H1 (cell line): ENCODE results near the gene MZT2A. TPM values are rescaled to one million over a fixed set of nuclear protein-coding genes. Genes with fewer than 3 reads are reported as not detected.
"Not testable (repeated sequence)": the region's sequence is repeated elsewhere in the genome, so short reads cannot be mapped to it uniquely, and the experiment has no call there.

Source experiments
- CTCF ChIA-PET: fragments of 300-600 bp; sonication (Branson Sonifier 250); formaldehyde crosslinking; loops from one replicate; lab custom pipeline; 2021; ENCODE audit not compliant: partially characterized antibody; lab: Charles Lee
- POLR2A ChIA-PET: fragments of 300-600 bp; sonication (Branson Sonifier 250); formaldehyde crosslinking; loops from one replicate; lab custom pipeline; 2021; ENCODE audit warnings: inconsistent platforms; ENCODE audit not compliant: partially characterized antibody; lab: Charles Lee
- DNase-seq, 2 experiments: peaks; one replicate each; pipeline versions ENCODE4 v3.0.0 to v3.0.0-alpha.2; 2010 to 2022; ENCODE audit warnings: low spot score in 2 of 2, low read depth in 1 of 2, mixed read lengths in 1 of 2
- FAIRE-seq: peaks from 2 replicates; lab custom pipeline; 2011; peaks lifted over from hg19 to GRCh38; lab: Jason Lieb, UNC
- H2AFZ ChIP-seq: 2 replicates; pipeline ENCODE4 v1.8.1; 2012; ENCODE audit warnings: low read length, inconsistent platforms
- H2AK5ac ChIP-seq: 2 replicates; pipeline ENCODE4 v1.6.1; 2013; ENCODE audit warnings: low read depth, low read length
- H2BK120ac ChIP-seq: replicated peaks from 2 replicates; pipeline ENCODE3; 2013; ENCODE audit warnings: low read depth, low read length, inconsistent platforms
- H2BK12ac ChIP-seq: 2 replicates; pipeline ENCODE4 v1.6.1; 2013; ENCODE audit warnings: low read depth, low read length
- H2BK15ac ChIP-seq: 2 replicates; pipeline ENCODE4 v1.6.1; 2013; ENCODE audit warnings: low read length
- H2BK20ac ChIP-seq: 2 replicates; pipeline ENCODE4 v1.6.1; 2013; ENCODE audit warnings: low read length
- H2BK5ac ChIP-seq: 2 replicates; pipeline ENCODE4 v1.6.1; 2013; ENCODE audit warnings: low read depth, low read length
- H3K14ac ChIP-seq: 2 replicates; pipeline ENCODE4 v1.6.1; 2013; ENCODE audit warnings: inconsistent platforms; ENCODE audit not compliant: insufficient read length
- H3K18ac ChIP-seq: 2 replicates; pipeline ENCODE4 v1.6.1; 2013; ENCODE audit warnings: low read length; ENCODE audit errors: extremely low read depth
- H3K23ac ChIP-seq: 2 replicates; pipeline ENCODE4 v1.6.1; 2013; ENCODE audit warnings: inconsistent platforms; ENCODE audit not compliant: insufficient read length
- H3K23me2 ChIP-seq: 2 replicates; pipeline ENCODE4 v1.6.1; 2013; ENCODE audit warnings: low read depth, low read length
- H3K27ac ChIP-seq: 2 replicates; pipeline ENCODE4 v1.6.1; 2011; ENCODE audit warnings: low read depth, low read length, inconsistent platforms
- H3K27me3 ChIP-seq, 4 experiments: replicated peaks in 1 of 4; 1 replicate in 1 of 4; 2 replicates in 3 of 4; pipeline versions ENCODE4 v1.6.1 to v1.8.1; 2011 to 2013; ENCODE audit warnings: low read length in 3 of 4, mild to moderate bottlenecking in 3 of 4, inconsistent platforms in 2 of 4, mixed read lengths in 2 of 4, moderate library complexity in 1 of 4; ENCODE audit not compliant: control insufficient read depth in 3 of 4, insufficient read depth in 3 of 4; ENCODE audit errors: extremely low read depth in 1 of 4
- H3K36me3 ChIP-seq, 4 experiments: 2 replicates each; pipeline versions ENCODE4 v1.6.1 to v1.8.1; 2011 to 2013; ENCODE audit warnings: mild to moderate bottlenecking in 4 of 4, low read length in 3 of 4, moderate library complexity in 2 of 4, control low read depth in 1 of 4, inconsistent platforms in 1 of 4; ENCODE audit not compliant: insufficient read depth in 4 of 4, control insufficient read depth in 2 of 4
- H3K4ac ChIP-seq: replicated peaks from 2 replicates; pipeline ENCODE3; 2013; ENCODE audit warnings: low read length, low read depth, mixed read lengths, inconsistent platforms; ENCODE audit not compliant: insufficient read length
- H3K4me1 ChIP-seq, 4 experiments: replicated peaks in 1 of 4; 1 replicate in 1 of 4; 2 replicates in 3 of 4; pipeline versions ENCODE4 v1.6.1 to v1.8.1; 2011 to 2013; ENCODE audit warnings: low read length in 3 of 4, inconsistent platforms in 2 of 4, mixed read lengths in 1 of 4; ENCODE audit not compliant: insufficient read depth in 4 of 4, control insufficient read depth in 3 of 4
- H3K4me2 ChIP-seq, 2 experiments: 2 replicates each; pipeline versions ENCODE4 v1.6.1 to v1.8.1; 2011 to 2013; ENCODE audit warnings: low read depth in 2 of 2, low read length in 2 of 2, control low read depth in 1 of 2, inconsistent platforms in 1 of 2, mild to moderate bottlenecking in 1 of 2; ENCODE audit not compliant: insufficient read depth in 1 of 2
- H3K4me3 ChIP-seq, 4 experiments: fragments of 200-600, 300-600 bp in 1 of 4; sonication (generic), shearing (Covaris generic), sonication (Bioruptor Twin) in 1 of 4; 2 replicates each; pipeline versions ENCODE4 v1.5.1 to v1.8.1; 2011 to 2016; ENCODE audit warnings: low read length in 4 of 4, low read depth in 3 of 4, control low read depth in 2 of 4, inconsistent platforms in 2 of 4, mild to moderate bottlenecking in 2 of 4, mixed read lengths in 1 of 4, moderate library complexity in 1 of 4; ENCODE audit not compliant: insufficient read depth in 2 of 4; ENCODE audit errors: extremely low read depth in 1 of 4
- H3K56ac ChIP-seq: replicated peaks from 2 replicates; pipeline ENCODE3; 2013; ENCODE audit warnings: low read depth, mild to moderate bottlenecking, mixed read lengths, low read length, inconsistent platforms; ENCODE audit not compliant: insufficient read length
- H3K79me1 ChIP-seq: 2 replicates; pipeline ENCODE4 v1.6.1; 2013; ENCODE audit warnings: low read depth, low read length, control low read depth
- H3K79me2 ChIP-seq, 2 experiments: 2 replicates each; pipeline versions ENCODE4 v1.6.1 to v1.8.1; 2012 to 2013; ENCODE audit warnings: low read length in 2 of 2, mild to moderate bottlenecking in 2 of 2, inconsistent platforms in 1 of 2; ENCODE audit not compliant: insufficient read depth in 2 of 2, control insufficient read depth in 1 of 2
- H3K9ac ChIP-seq, 4 experiments: replicated peaks in 1 of 4; 1 replicate in 1 of 4; 2 replicates in 3 of 4; pipeline versions ENCODE4 v1.6.1 to v1.8.1; 2011 to 2013; ENCODE audit warnings: low read depth in 3 of 4, low read length in 3 of 4, control low read depth in 2 of 4, mild to moderate bottlenecking in 2 of 4, moderate library complexity in 2 of 4, inconsistent platforms in 1 of 4; ENCODE audit errors: extremely low read depth in 1 of 4
- H3K9me3 ChIP-seq, 2 experiments: 2 replicates each; pipeline versions ENCODE4 v1.6.1 to v1.8.1; 2012 to 2013; ENCODE audit warnings: mild to moderate bottlenecking in 2 of 2, moderate library complexity in 2 of 2, control low read depth in 1 of 2, inconsistent platforms in 1 of 2, low read depth in 1 of 2, low read length in 1 of 2, mixed read lengths in 1 of 2; ENCODE audit not compliant: insufficient read depth in 2 of 2
- H4K20me1 ChIP-seq, 2 experiments: replicated peaks in 1 of 2; 2 replicates each; pipeline versions ENCODE3 to v1.8.1; 2011 to 2013; ENCODE audit warnings: inconsistent platforms in 2 of 2, low read length in 2 of 2, mild to moderate bottlenecking in 1 of 2; ENCODE audit not compliant: insufficient read depth in 2 of 2, control insufficient read depth in 1 of 2
- H4K5ac ChIP-seq: 2 replicates; pipeline ENCODE4 v1.6.1; 2013; ENCODE audit warnings: low read length, low read depth, mixed read lengths, inconsistent platforms; ENCODE audit not compliant: insufficient read length
- H4K8ac ChIP-seq: 2 replicates; pipeline ENCODE4 v1.8.0; 2013; ENCODE audit warnings: mild to moderate bottlenecking, moderate library complexity, low read length, inconsistent platforms; ENCODE audit not compliant: insufficient read depth; ENCODE audit errors: extremely low read depth
- H4K91ac ChIP-seq: replicated peaks from 2 replicates; pipeline ENCODE3; 2013; ENCODE audit warnings: low read length, mixed read lengths, inconsistent platforms; ENCODE audit not compliant: insufficient read length
- WGBS, 2 experiments: shearing (Covaris generic) in 1 of 2; methylation state at CpG; one replicate each; pipeline versions ENCODE4 v1.1.6 to v1.1.7; 2013 to 2015; ENCODE audit warnings: low lambda C conversion rate in 2 of 2, mixed read lengths in 2 of 2, inconsistent platforms in 1 of 2, low coverage in 1 of 2, missing lambda C conversion rate in 1 of 2; ENCODE audit not compliant: insufficient replicate concordance in 2 of 2, insufficient coverage in 1 of 2, insufficient read length in 1 of 2; ENCODE audit errors: extremely low coverage in 1 of 2, missing lambda C conversion rate in 1 of 2; 5-methylcytosine and 5-hydroxymethylcytosine counted together
- polyA plus RNA-seq, 7 experiments: library from polyadenylated mRNA; depleted of rRNA in 3 of 7; stranded (reverse) in 5 of 7; unstranded in 2 of 7; fragments of >200 nt in 5 of 7; fragments of 200-250 nt in 2 of 7; gene quantifications; 1 replicate in 5 of 7; 2 replicates in 1 of 7; 4 replicates in 1 of 7; pipeline versions ENCODE4 v1.2.1 to v1.2.3, GENCODE V29; 2011 to 2013; ENCODE audit warnings: missing spikeins in 2 of 7, mixed read lengths in 2 of 7
- total RNA-seq: library from RNA; stranded (reverse); fragmentation: NEBNext Ultra II Directional; extraction: Animal tissue kit (Norgen Biotek cat#: 25700); gene quantifications from 2 replicates; pipeline ENCODE4 v1.2.1, GENCODE V29; 2021

Gene MZT2A
- total and polyA plus RNA-seq, 2 of the 8 experiments (the other 6 are each of a cell fraction or from before 2014, with no cell fraction given) = 116 to 120 TPM

GRCh38 chr2:131498321-131498973 is 6.2 kb upstream of the MZT2A start:
- DNase-seq, H4K91ac ChIP-seq, H3K4me2 ChIP-seq, H2BK120ac ChIP-seq, FAIRE-seq, H3K27me3 ChIP-seq, H2BK5ac ChIP-seq, H2BK12ac ChIP-seq, H4K5ac ChIP-seq, H2AFZ ChIP-seq, H4K20me1 ChIP-seq, H3K9me3 ChIP-seq, H3K18ac ChIP-seq, H3K23ac ChIP-seq, H3K56ac ChIP-seq, H3K27ac ChIP-seq, H3K4me3 ChIP-seq, H2AK5ac ChIP-seq, H2BK15ac ChIP-seq, H3K79me1 ChIP-seq, H3K9ac ChIP-seq, H2BK20ac ChIP-seq, POLR2A ChIA-PET, H4K8ac ChIP-seq, H3K23me2 ChIP-seq, H3K14ac ChIP-seq, H3K4me1 ChIP-seq, H3K4ac ChIP-seq: not testable (repeated sequence)
- CTCF ChIA-PET = interaction anchor here (1.1 to 1.9 kb wide), 2 partner anchors 14 to 85 kb away, joined by 3 to 5 read pairs; no protein-coding TSS in a partner anchor
- Histone ChIP-seq H3K79me2 (peaks cover 28 to 58% of the 10 kb centered on the region in 2 experiments), H3K36me3 (peaks cover 0 to 31% (median 16%) of the 10 kb centered on the region in 4 experiments; a peak in 6 of 8 replicates)
- WGBS, 2 experiments = 98% methylated on average over 7 of the region's 8 CpGs; no CpG with 5 or more reads in 1 of the 2 experiments

GRCh38 chr2:131495506-131495905 is 3.3 kb upstream of the MZT2A start:
- 86% methylated on average over 1 of the region's 1 CpG; no CpG with 5 or more reads in 1 of the 2 experiments for WGBS, 2 experiments
- H2BK12ac ChIP-seq, H3K79me1 ChIP-seq, H4K5ac ChIP-seq, POLR2A ChIA-PET, H4K91ac ChIP-seq, H2BK20ac ChIP-seq, H3K36me3 ChIP-seq, H3K23ac ChIP-seq, H3K4me1 ChIP-seq, H2BK5ac ChIP-seq, H3K4me3 ChIP-seq, H3K23me2 ChIP-seq, H2AK5ac ChIP-seq, H3K56ac ChIP-seq, H4K8ac ChIP-seq, H3K27ac ChIP-seq, DNase-seq, H2BK120ac ChIP-seq, H3K9ac ChIP-seq, H3K4me2 ChIP-seq, H3K4ac ChIP-seq, FAIRE-seq, H3K9me3 ChIP-seq, H3K27me3 ChIP-seq, H2BK15ac ChIP-seq, H3K18ac ChIP-seq, H4K20me1 ChIP-seq, H2AFZ ChIP-seq, H3K14ac ChIP-seq: not testable (repeated sequence)
- peaks cover 31 to 67% of the 10 kb centered on the region in 2 experiments for H3K79me2 ChIP-seq
- CTCF ChIA-PET = interaction anchor here (0.7 to 6.3 kb wide), 5 partner anchors 25 to 343 kb away, joined by 3 to 53 read pairs (median 3); no protein-coding TSS in a partner anchor
